HCT116 (cell line): ENCODE data around the gene LEPR. TPM values are rescaled to one million over a fixed set of nuclear protein-coding genes. Genes with fewer than 3 reads are reported as not detected.

Experiments
- ATAC-seq: fragments of 200-7000 bp; cut with Tn5 transposase; 2 replicates; pipeline ENCODE4 v1.9.1; 2020; ENCODE audit warnings: mild to moderate bottlenecking, moderate library complexity
- BruUV-seq: library from RNA; stranded (reverse); fragments of 400-500 nt; replicated peaks from 2 replicates; lab custom pipeline; 2021; lab: Mats Ljungman, UMichigan
- CTCF ChIA-PET: fragments of 300-600 bp; sonication (Branson Sonifier 250); formaldehyde crosslinking; loops from one replicate; lab custom pipeline; 2021; ENCODE audit warnings: antibody characterized with exemption; lab: Charles Lee
- POLR2A ChIA-PET: fragments of 300-600, 350-600 bp; sonication (Branson Sonifier 250); formaldehyde crosslinking; loops from one replicate; lab custom pipeline; 2021; ENCODE audit warnings: antibody characterized with exemption; lab: Charles Lee
- RAD21 ChIA-PET, 2 experiments: fragments of 300-600 bp; sonication (Branson Sonifier 250); formaldehyde crosslinking; loops; one replicate each; lab custom pipeline; 2023; ENCODE audit warnings: low total read pairs in 2 of 2; ENCODE audit not compliant: uncharacterized antibody in 2 of 2, unreplicated experiment in 2 of 2, low non-redundant PET in 1 of 2; lab: Charles Lee
- DNase-seq: peaks from one replicate; pipeline ENCODE4 v3.0.0-alpha.2; 2010; ENCODE audit warnings: low read depth, low spot score
- H2AFZ ChIP-seq: fragments of 200-600 bp; shearing (Covaris generic), sonication (generic); 2 replicates; pipeline ENCODE4 v1.6.1; 2017; ENCODE audit warnings: low read depth, mixed run types, mixed read lengths, antibody characterized with exemption, low read length; ENCODE audit not compliant: poor library complexity, severe bottlenecking
- H3K27ac ChIP-seq: 2 replicates; pipeline ENCODE4 v1.5.1; 2012; ENCODE audit warnings: low read depth, low read length
- H3K27me3 ChIP-seq: fragments of 200-600 bp; sonication (generic); 2 replicates; pipeline ENCODE4 v1.6.1; 2016; ENCODE audit warnings: mixed run types, low read length, mixed read lengths; ENCODE audit not compliant: insufficient read depth
- H3K36me3 ChIP-seq, 2 experiments: fragments of 200-500 bp in 1 of 2; fragments of 200-600 bp in 1 of 2; sonication (Bioruptor generic) in 1 of 2; sonication (generic) in 1 of 2; 2 replicates each; pipeline versions ENCODE4 v1.5.1 to v1.6.1; 2014 to 2016; ENCODE audit warnings: low read length in 2 of 2, inconsistent platforms in 1 of 2, mixed read lengths in 1 of 2, mixed run types in 1 of 2; ENCODE audit not compliant: insufficient read depth in 2 of 2, control insufficient read depth in 1 of 2
- H3K4me1 ChIP-seq, 2 experiments: fragments of 200-600 bp in 1 of 2; sonication (generic) in 1 of 2; 2 replicates each; pipeline versions ENCODE4 v1.5.1 to v1.6.1; 2012 to 2017; ENCODE audit warnings: low read length in 2 of 2, inconsistent platforms in 1 of 2, mild to moderate bottlenecking in 1 of 2, mixed read lengths in 1 of 2, mixed run types in 1 of 2, moderate library complexity in 1 of 2; ENCODE audit not compliant: insufficient read depth in 2 of 2, control insufficient read depth in 1 of 2
- H3K4me2 ChIP-seq: fragments of 200-600 bp; sonication (generic); 2 replicates; pipeline ENCODE4 v1.6.1; 2017; ENCODE audit warnings: mixed run types, low read length, mixed read lengths
- H3K4me3 ChIP-seq, 2 experiments: fragments of 200-600 bp in 1 of 2; sonication (generic) in 1 of 2; replicated peaks in 1 of 2; 2 replicates each; pipeline ENCODE4 v1.5.1; 2011 to 2016; ENCODE audit warnings: low read length in 2 of 2, control low read depth in 1 of 2, low read depth in 1 of 2, mild to moderate bottlenecking in 1 of 2, mixed read lengths in 1 of 2, mixed run types in 1 of 2
- H3K79me2 ChIP-seq: fragments of 200-600 bp; sonication (generic); 2 replicates; pipeline ENCODE4 v1.6.1; 2017; ENCODE audit warnings: mild to moderate bottlenecking, mixed run types, low read length, moderate library complexity, mixed read lengths; ENCODE audit not compliant: insufficient read depth
- H3K9ac ChIP-seq: fragments of 200-600 bp; sonication (generic); 2 replicates; pipeline ENCODE4 v1.6.1; 2016; ENCODE audit warnings: low read length, mixed read lengths
- H3K9me2 ChIP-seq: fragments of 200-600 bp; sonication (generic), shearing (Covaris generic); 2 replicates; pipeline ENCODE4 v1.6.1; 2017; ENCODE audit warnings: mixed run types, mild to moderate bottlenecking, moderate library complexity; ENCODE audit not compliant: insufficient read depth
- H3K9me3 ChIP-seq, 2 experiments: fragments of 200-500 bp in 1 of 2; fragments of 200-600 bp in 1 of 2; sonication (Bioruptor generic) in 1 of 2; sonication (generic) in 1 of 2; 2 replicates each; pipeline ENCODE4 v1.6.1; 2014 to 2017; ENCODE audit warnings: low read length in 2 of 2, mixed read lengths in 2 of 2, inconsistent platforms in 1 of 2, low read depth in 1 of 2, mild to moderate bottlenecking in 1 of 2, mixed run types in 1 of 2, moderate library complexity in 1 of 2; ENCODE audit not compliant: control insufficient read depth in 1 of 2, insufficient read depth in 1 of 2
- H4K20me1 ChIP-seq: fragments of 200-600 bp; sonication (generic), shearing (Covaris generic); 2 replicates; pipeline ENCODE4 v1.6.1; 2017; ENCODE audit warnings: mixed run types, mild to moderate bottlenecking, moderate library complexity; ENCODE audit not compliant: insufficient read depth
- ATF3 ChIP-seq: IDR thresholded peaks from 2 replicates; pipeline ENCODE4 v1.6.1; 2012
- CBX3 ChIP-seq: IDR thresholded peaks from 2 replicates; pipeline ENCODE4 v1.6.1; 2012; ENCODE audit warnings: low read depth
- CTCF ChIP-seq, 3 experiments: fragments of 200-600 bp in 1 of 3; sonication (generic) in 1 of 3; IDR thresholded peaks in 2 of 3; conservative IDR thresholded peaks in 1 of 3; 2 replicates each; pipeline ENCODE4 v1.5.1; 2012 to 2017; ENCODE audit warnings: low read depth in 2 of 3, low read length in 2 of 3, antibody characterized with exemption in 1 of 3, borderline replicate concordance in 1 of 3, control low read depth in 1 of 3, mild to moderate bottlenecking in 1 of 3, mixed read lengths in 1 of 3, mixed run types in 1 of 3, moderate library complexity in 1 of 3; ENCODE audit not compliant: insufficient read depth in 1 of 3
- EGR1 ChIP-seq: IDR thresholded peaks from 2 replicates; pipeline ENCODE4 v1.6.1; 2012; ENCODE audit warnings: low read depth
- ELF1 ChIP-seq: IDR thresholded peaks from 2 replicates; pipeline ENCODE4 v1.6.1; 2012; ENCODE audit warnings: low read depth, borderline replicate concordance
- EZH2 ChIP-seq: fragments of 200-600 bp; sonication (generic); IDR thresholded peaks from 2 replicates; pipeline ENCODE4 v1.6.1; 2017; ENCODE audit warnings: antibody characterized with exemption, mixed run types
- EZH2phosphoT487 ChIP-seq: fragments of 200-600 bp; IDR thresholded peaks from 2 replicates; pipeline ENCODE4 v1.6.1; 2018; ENCODE audit warnings: antibody characterized with exemption, borderline replicate concordance
- FOSL1 ChIP-seq: IDR thresholded peaks from 2 replicates; pipeline ENCODE4 v1.6.1; 2012; ENCODE audit warnings: low read depth
- MAX ChIP-seq: IDR thresholded peaks from 2 replicates; pipeline ENCODE4 v1.6.1; 2012
- POLR2A ChIP-seq: IDR thresholded peaks from 2 replicates; pipeline ENCODE4 v1.7.0; 2011; ENCODE audit warnings: borderline replicate concordance; ENCODE audit not compliant: insufficient read depth, insufficient read length; ENCODE audit errors: extremely low read depth
- RAD21 ChIP-seq: IDR thresholded peaks from 2 replicates; pipeline ENCODE4 v1.6.1; 2012; ENCODE audit warnings: low read depth, mild to moderate bottlenecking
- REST ChIP-seq: IDR thresholded peaks from 2 replicates; pipeline ENCODE4 v1.6.1; 2012; ENCODE audit warnings: low read depth
- SIN3A ChIP-seq: IDR thresholded peaks from 2 replicates; pipeline ENCODE4 v1.6.1; 2012; ENCODE audit warnings: low read depth
- TCF7L2 ChIP-seq: IDR thresholded peaks from 2 replicates; pipeline ENCODE4 v1.7.0; 2011; ENCODE audit warnings: borderline replicate concordance, inconsistent platforms; ENCODE audit not compliant: insufficient read depth, insufficient read length; ENCODE audit errors: extremely low read depth
- YY1 ChIP-seq: IDR thresholded peaks from 2 replicates; pipeline ENCODE4 v1.6.1; 2011; ENCODE audit warnings: low read length, low read depth, moderate library complexity, mild to moderate bottlenecking; ENCODE audit not compliant: insufficient replicate concordance; ENCODE audit errors: extremely low read depth
- ZBTB33 ChIP-seq: IDR thresholded peaks from 2 replicates; pipeline ENCODE4 v1.6.1; 2011; ENCODE audit warnings: mild to moderate bottlenecking, low read length, moderate library complexity; ENCODE audit not compliant: insufficient replicate concordance; ENCODE audit errors: extremely low read depth
- ZFX ChIP-seq: fragments of 450-650 bp; IDR thresholded peaks from 2 replicates; pipeline ENCODE4 v1.6.1; 2017
- ZNF274 ChIP-seq: fragments of 200-500 bp; sonication (Bioruptor generic); IDR thresholded peaks from 2 replicates; pipeline ENCODE4 v1.6.1; 2014; ENCODE audit warnings: mild to moderate bottlenecking, low read depth, low read length, inconsistent platforms
- intact Hi-C: fragments of 100-400 bp; cut with micrococcal nuclease; formaldehyde crosslinking; loops from 2 replicates; pipeline ENCODE4 v1.10.0; 2022
- total RNA-seq: library from RNA; stranded (reverse); gene quantifications from one replicate; pipeline ENCODE4 v1.2.1, GENCODE V29; 2021; ENCODE audit not compliant: unreplicated experiment

The LEPR gene
- total RNA-seq, 1 experiment from 2014 or later: 6.0 TPM

- TF ChIP-seq REST (no peak), POLR2A (no peak), CTCF (IDR thresholded peaks at IDR 0.05 in 2 of 3, conservative IDR thresholded peaks at IDR 0.05 in 1 of 3; ENCODE audit: borderline replicate concordance in 1 of 3, insufficient read depth in 1 of 3, low read depth in 2 of 3, low read length in 2 of 3) (no peak), ZFX (no peak), ELF1 (no peak), FOSL1 (no peak)
Measured at GRCh38 chr1:65441464-65441863, 21.0 kb downstream of the LEPR start (continued).

GRCh38 chr1:65442442-65442841 is 22.0 kb downstream of the LEPR start:
- intact Hi-C loops: no loop called here
- ChIA-PET CTCF (no interaction called here), RAD21 (no interaction called here), POLR2A (no interaction called here)
- Histone ChIP-seq H3K27ac (no peak overlapping the region), H3K36me3 (no peaks in the 10 kb centered on the region), H4K20me1 (no peaks in the 10 kb centered on the region), H2AFZ (no peak overlapping the region), H3K9me2 (no peaks in the 10 kb centered on the region), H3K4me2 (no peak overlapping the region), H3K9ac (no peak overlapping the region), H3K4me3 (no peak overlapping the region), H3K27me3 (no peaks in the 10 kb centered on the region), H3K79me2 (no peaks in the 10 kb centered on the region), H3K9me3 (no peaks in the 10 kb centered on the region), H3K4me1 (no peaks in the 10 kb centered on the region)
- no TSS peak for BruUV-seq
- ATAC-seq (no peak), DNase-seq (no peak)
- no peak for TF ChIP-seq EGR1
- TF ChIP-seq RAD21: no peak
- no peak for TF ChIP-seq ZNF274
- no peak for TF ChIP-seq ELF1
- no peak for TF ChIP-seq YY1
- TF ChIP-seq MAX: no peak
- TF ChIP-seq ZBTB33: no peak
- TF ChIP-seq EZH2phosphoT487: no peak
- TF ChIP-seq SIN3A: no peak
- no peak for TF ChIP-seq EZH2
- no peak for TF ChIP-seq TCF7L2
- no peak for TF ChIP-seq CBX3
- TF ChIP-seq ATF3: no peak
- TF ChIP-seq FOSL1: no peak
